HG03520 (cell line): ENCODE measurements around the gene RNF34.

ENCODE experiments used
- ATAC-seq: cut with Tn5 transposase; IDR thresholded peaks from one replicate; pipeline ENCODE4 v1.9.1; 2021; ENCODE audit warnings: mild to moderate bottlenecking, moderate library complexity; ENCODE audit not compliant: unreplicated experiment

RNF34 gene

GRCh38 chr12:121388421-121388981 lies 11.4 kb upstream of the RNF34 start:
- ATAC-seq, result no peak

- no peak for ATAC-seq
Observed at GRCh38 chr12:121390856-121391255, 9.1 kb upstream of the RNF34 start.

- no peak for ATAC-seq
Observed at GRCh38 chr12:121391619-121392324, 8.1 kb upstream of the RNF34 start.

GRCh38 chr12:121392325-121392716 lies 7.6 kb upstream of the RNF34 start:
- ATAC-seq, result no peak

- ATAC-seq, result no peak
Observed at GRCh38 chr12:121397521-121397920, 2.4 kb upstream of the RNF34 start.

GRCh38 chr12:121398355-121398754 lies 1.6 kb upstream of the RNF34 start:
- no peak for ATAC-seq

- peak; percentile 41 for ATAC-seq
Observed at GRCh38 chr12:121400332-121401139, 618 bp downstream of the RNF34 start.

GRCh38 chr12:121403721-121404120 lies 3.8 kb downstream of the RNF34 start:
- no peak for ATAC-seq

GRCh38 chr12:121404734-121405133 lies 4.8 kb downstream of the RNF34 start:
- no peak for ATAC-seq

- no peak for ATAC-seq
Observed at GRCh38 chr12:121405211-121405610, 5.3 kb downstream of the RNF34 start.

GRCh38 chr12:121413917-121414316 lies 14.0 kb downstream of the RNF34 start:
- no peak for ATAC-seq

- no peak for ATAC-seq
Observed at GRCh38 chr12:121417847-121418246, 17.9 kb downstream of the RNF34 start.

- no peak for ATAC-seq
Observed at GRCh38 chr12:121420109-121420508, 20.2 kb downstream of the RNF34 start.

GRCh38 chr12:121423253-121423652 lies 23.3 kb downstream of the RNF34 start:
- ATAC-seq, result no peak

GRCh38 chr12:121423682-121424623 lies 24.0 kb downstream of the RNF34 start:
- ATAC-seq, result no peak

GRCh38 chr12:121424624-121424975 lies 24.7 kb downstream of the RNF34 start:
- ATAC-seq, result no peak

GRCh38 chr12:121427556-121428050 lies 27.7 kb downstream of the RNF34 start:
- no peak for ATAC-seq

GRCh38 chr12:121428883-121429282 lies 29.0 kb downstream of the RNF34 start:
- no peak for ATAC-seq

- no peak for ATAC-seq
Observed at GRCh38 chr12:121430833-121431415, 31.0 kb downstream of the RNF34 start.

- ATAC-seq, result no peak
Observed at GRCh38 chr12:121432740-121433480, 33.0 kb downstream of the RNF34 start.
